Spinal cord (tissue), 10 donors: ENCODE measurements around the gene ZBP1. TPM values are rescaled to one million over a fixed set of nuclear protein-coding genes. Genes with fewer than 3 reads are reported as not detected.
"Not testable (repeated sequence)": the region's sequence is repeated elsewhere in the genome, so short reads cannot be mapped to it uniquely, and the experiment has no call there.

Source experiments
- DNase-seq, 6 donors: peaks; one replicate each; pipeline versions ENCODE4 v3.0.0 to v3.0.0-alpha.2; 2013 to 2015; ENCODE audit warnings: low spot score in 6 of 6, low read depth in 4 of 6
- H3K27ac ChIP-seq: one replicate; pipeline ENCODE4 v1.5.1; 2013; ENCODE audit warnings: low read depth, low read length, control low read depth
- H3K27me3 ChIP-seq: one replicate; pipeline ENCODE4 v1.6.1; 2013; ENCODE audit warnings: low read length; ENCODE audit not compliant: control insufficient read depth, insufficient read depth
- H3K36me3 ChIP-seq: one replicate; pipeline ENCODE4 v1.6.1; 2013; ENCODE audit warnings: low read length; ENCODE audit not compliant: control insufficient read depth, insufficient read depth
- H3K4me1 ChIP-seq: one replicate; pipeline ENCODE4 v1.6.1; 2013; ENCODE audit warnings: low read length; ENCODE audit not compliant: control insufficient read depth, insufficient read depth
- H3K4me3 ChIP-seq: one replicate; pipeline ENCODE4 v1.5.1; 2013; ENCODE audit warnings: low read depth, low read length, control low read depth
- H3K9me3 ChIP-seq: one replicate; pipeline ENCODE4 v1.6.1; 2013; ENCODE audit warnings: low read length; ENCODE audit not compliant: control insufficient read depth, insufficient read depth
- WGBS: methylation state at CpG from one replicate; pipeline ENCODE4 v1.1.5; 2013; ENCODE audit warnings: missing lambda C conversion rate; ENCODE audit not compliant: insufficient coverage; 5-methylcytosine and 5-hydroxymethylcytosine counted together
- polyA plus RNA-seq, 2 donors: library from polyadenylated mRNA; unstranded; fragments of 120-200 nt; gene quantifications; one replicate each; pipeline ENCODE4 v1.2.1, GENCODE V29; 2013; ENCODE audit not compliant: insufficient read length in 2 of 2
- total RNA-seq, 2 donors: library from RNA; depleted of rRNA in 1 of 2; stranded (reverse); fragments of 120-200 nt in 1 of 2; fragments of >200 nt in 1 of 2; gene quantifications; one replicate each; pipeline versions ENCODE4 v1.2.3 to v1.2.4, GENCODE V29; 2013 to 2014
- donor health status: healthy.

Gene ZBP1
- total and polyA plus RNA-seq, 4 donors: 0.06 to 0.20 (median 0.14) TPM; not detected in 1

DNA sequence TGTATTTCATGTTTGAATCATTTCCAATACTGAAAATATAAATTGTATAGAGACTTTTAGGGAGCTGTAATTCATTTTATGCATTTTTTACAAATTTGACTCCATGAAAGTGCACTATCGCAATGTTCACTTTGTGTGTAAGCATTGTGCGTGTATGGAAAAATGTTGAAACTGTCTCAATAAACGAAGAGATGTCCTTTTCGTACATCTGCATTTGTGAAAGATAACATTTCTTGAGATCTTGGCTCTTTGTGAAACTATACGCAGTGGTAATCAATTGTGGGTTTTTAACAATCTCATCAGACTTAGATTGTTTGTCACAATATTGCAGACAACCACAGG, 18.6 kb upstream of the ZBP1 start:
- WGBS: 78% methylated on average over 1 of the region's 5 CpGs
- Histone ChIP-seq H3K4me1 (no peaks in the 10 kb centered on the region), H3K4me3 (no peak overlapping the region), H3K9me3 (peaks cover 3% of the 10 kb centered on the region), H3K27ac (no peak overlapping the region), H3K36me3 (no peaks in the 10 kb centered on the region), H3K27me3 (no peaks in the 10 kb centered on the region)
- DNase-seq: no peak

DNA sequence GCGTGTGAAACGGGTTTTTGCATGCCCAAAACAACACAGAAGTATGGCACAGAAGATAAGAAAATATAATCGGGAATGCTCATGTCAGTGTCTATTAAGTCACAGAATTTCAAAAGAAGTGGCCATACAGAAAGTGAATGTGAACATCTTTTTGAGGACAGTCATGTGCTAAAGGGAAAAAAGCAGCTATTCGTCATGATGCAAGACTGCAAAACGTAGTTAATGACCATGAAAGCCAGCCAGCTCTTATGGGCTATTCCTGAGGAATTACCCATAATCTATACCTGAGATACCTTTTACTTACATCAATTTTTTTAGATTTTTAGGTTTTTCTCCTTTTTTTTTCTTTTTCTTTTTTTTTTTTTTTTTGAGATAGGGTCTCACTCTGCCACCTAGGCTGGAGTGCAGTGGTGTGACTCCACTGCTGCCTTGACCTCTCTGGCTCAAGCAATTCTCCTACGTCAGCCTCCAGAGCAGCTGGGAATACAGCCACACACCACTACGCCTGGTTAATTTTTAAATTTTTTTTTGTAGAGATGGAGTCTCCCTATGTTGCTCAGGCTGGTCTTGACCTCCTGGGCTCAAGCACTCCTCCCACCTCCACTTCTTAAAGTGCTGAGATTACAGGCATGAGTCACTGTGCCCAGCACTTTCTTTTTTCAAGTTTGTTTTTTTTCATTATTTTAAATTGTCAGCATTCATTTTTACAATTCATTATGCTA, 18.1 kb upstream of the ZBP1 start:
- Histone ChIP-seq H3K27me3 (no peaks in the 10 kb centered on the region), H3K4me1 (no peaks in the 10 kb centered on the region), H3K9me3 (peaks cover 1% of the 10 kb centered on the region), H3K36me3 (no peaks in the 10 kb centered on the region), H3K4me3 (no peak overlapping the region), H3K27ac (no peak overlapping the region)
- WGBS: 90% methylated on average over 3 of the region's 7 CpGs
- no peak for DNase-seq

DNA sequence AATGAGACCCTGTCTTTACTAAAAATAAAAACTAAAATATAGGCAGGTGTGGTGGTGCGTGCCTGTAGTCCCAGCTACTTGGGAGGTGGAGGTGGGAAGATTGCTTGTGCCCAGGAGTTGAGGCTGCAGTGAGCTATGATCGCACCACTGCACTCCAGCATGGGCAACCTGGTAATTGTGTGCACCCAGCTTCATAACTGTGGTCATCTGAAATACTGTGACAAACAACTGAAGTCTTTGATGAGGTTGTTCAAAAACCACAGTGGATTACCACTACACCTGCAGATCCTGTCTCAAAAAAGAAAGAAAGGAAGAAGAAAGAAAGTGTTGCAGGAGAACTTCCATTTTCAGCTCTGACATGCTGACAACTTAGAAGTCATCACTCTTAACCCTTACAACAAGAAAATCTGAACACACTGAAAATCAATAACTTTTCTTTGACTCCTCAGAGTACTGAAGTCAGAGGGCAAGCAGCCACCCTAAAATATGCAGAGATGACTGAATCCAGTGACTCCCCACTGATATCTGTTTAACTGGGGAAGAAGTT, 13.8 kb upstream of the ZBP1 start:
- H3K27ac ChIP-seq: no peak overlapping the region
- H3K9me3 ChIP-seq: peaks cover 1% of the 10 kb centered on the region
- H3K4me3 ChIP-seq: no peak overlapping the region
- no peaks in the 10 kb centered on the region for H3K4me1 ChIP-seq
- H3K27me3 ChIP-seq: no peaks in the 10 kb centered on the region
- H3K36me3 ChIP-seq: no peaks in the 10 kb centered on the region
- no peak for DNase-seq
- WGBS: 92% methylated on average over 2 of the region's 2 CpGs

DNA sequence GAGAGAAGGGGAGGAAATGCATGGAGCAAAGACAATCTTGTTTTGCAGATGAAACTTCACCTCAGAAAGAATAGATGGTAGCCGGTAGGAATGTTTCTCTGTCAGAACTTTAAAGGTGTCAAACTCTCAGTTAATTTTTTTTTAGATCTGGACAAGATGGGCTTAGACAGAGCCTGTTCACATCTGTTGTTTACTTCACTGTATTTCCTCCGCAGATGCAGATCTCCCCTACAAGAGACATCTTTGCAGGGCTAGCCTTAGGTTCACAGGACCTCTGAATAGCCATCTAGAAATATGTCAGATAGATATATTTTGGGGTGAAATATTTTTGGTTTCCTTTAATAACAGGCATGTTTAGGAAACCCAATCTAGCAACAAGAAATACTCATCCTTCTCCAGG, 12.1 kb upstream of the ZBP1 start:
- no peaks in the 10 kb centered on the region for H3K36me3 ChIP-seq
- WGBS: no CpG with 5 or more reads among the region's 2 CpGs
- no peak overlapping the region for H3K4me3 ChIP-seq
- peaks cover 3% of the 10 kb centered on the region for H3K4me1 ChIP-seq
- H3K27ac ChIP-seq: no peak overlapping the region
- H3K9me3 ChIP-seq: peaks cover 1% of the 10 kb centered on the region
- no peak for DNase-seq
- no peaks in the 10 kb centered on the region for H3K27me3 ChIP-seq

DNA sequence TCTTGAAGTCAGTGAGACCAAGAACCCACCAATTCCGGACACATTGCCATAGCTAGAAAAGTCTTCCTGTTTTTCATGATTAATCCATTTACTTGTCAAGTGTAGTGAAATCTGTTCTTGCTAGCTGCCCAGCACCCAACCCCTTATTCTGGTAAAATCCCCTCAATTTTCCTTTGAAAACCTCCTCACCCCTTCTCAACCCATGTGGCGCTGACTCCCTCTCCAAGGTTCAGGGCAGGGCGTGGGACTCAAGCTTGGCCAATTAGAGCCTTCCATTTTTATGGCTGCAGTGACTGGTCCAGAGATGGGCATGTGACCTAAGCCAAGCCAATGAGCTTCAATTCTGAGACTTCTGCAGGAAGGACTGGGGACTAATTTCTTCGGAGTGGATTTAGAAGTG, 9.8 kb upstream of the ZBP1 start:
- H3K4me3 ChIP-seq: no peak overlapping the region
- WGBS: 98% methylated on average over 3 of the region's 4 CpGs
- H3K4me1 ChIP-seq: peaks cover 3% of the 10 kb centered on the region
- H3K9me3 ChIP-seq: no peaks in the 10 kb centered on the region
- no peak overlapping the region for H3K27ac ChIP-seq
- H3K36me3 ChIP-seq: no peaks in the 10 kb centered on the region
- DNase-seq: no peak
- no peaks in the 10 kb centered on the region for H3K27me3 ChIP-seq

DNA sequence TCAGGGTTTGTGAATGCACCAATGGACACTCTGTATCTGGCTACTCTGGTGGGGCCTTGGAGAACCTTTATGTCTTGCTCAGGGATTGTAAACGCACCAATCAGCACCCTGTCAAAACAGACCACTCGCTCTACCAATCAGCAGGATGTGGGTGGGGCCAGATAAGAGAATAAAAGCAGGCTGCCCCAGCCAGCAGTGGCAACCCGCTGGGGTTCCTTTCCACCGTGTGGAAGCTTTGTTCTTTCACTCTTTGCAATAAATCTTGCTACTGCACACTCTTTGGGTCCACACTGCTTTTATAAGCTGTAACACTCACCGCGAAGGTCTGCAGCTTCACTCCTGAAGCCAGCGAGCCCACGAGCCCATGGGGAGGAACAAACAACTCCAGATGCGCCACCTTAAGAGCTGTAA, 9.3 kb upstream of the ZBP1 start:
- H3K4me1 ChIP-seq: not testable (repeated sequence)

DNA sequence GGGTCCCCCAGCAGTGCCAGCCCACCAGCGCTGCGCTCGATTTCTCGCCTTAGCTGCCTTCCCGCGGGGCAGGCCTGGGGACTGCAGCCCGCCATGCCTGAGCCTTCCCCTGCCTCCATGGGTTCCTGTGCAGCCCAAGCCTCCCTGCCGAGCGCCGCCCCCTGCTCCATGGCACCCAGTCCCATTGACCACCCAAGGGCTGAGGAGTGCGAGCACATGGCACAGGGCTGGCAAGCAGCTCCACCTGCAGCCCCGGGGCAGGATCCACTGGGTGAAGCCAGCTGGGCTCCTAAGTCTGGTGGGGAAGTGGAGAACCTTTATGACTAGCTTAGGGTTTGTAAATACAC, 8.7 kb upstream of the ZBP1 start:
- H3K27me3 ChIP-seq, H3K4me1 ChIP-seq, H3K36me3 ChIP-seq, H3K4me3 ChIP-seq, DNase-seq, H3K27ac ChIP-seq, H3K9me3 ChIP-seq: not testable (repeated sequence)
- WGBS: 99% methylated on average over 9 of the region's 12 CpGs

More for the DNA sequence above, 9.3 kb upstream of the ZBP1 start:
- DNase-seq, H3K27me3 ChIP-seq, H3K9me3 ChIP-seq, H3K27ac ChIP-seq, H3K36me3 ChIP-seq, H3K4me3 ChIP-seq: not testable (repeated sequence)
- 51% methylated on average over 9 of the region's 9 CpGs for WGBS

DNA sequence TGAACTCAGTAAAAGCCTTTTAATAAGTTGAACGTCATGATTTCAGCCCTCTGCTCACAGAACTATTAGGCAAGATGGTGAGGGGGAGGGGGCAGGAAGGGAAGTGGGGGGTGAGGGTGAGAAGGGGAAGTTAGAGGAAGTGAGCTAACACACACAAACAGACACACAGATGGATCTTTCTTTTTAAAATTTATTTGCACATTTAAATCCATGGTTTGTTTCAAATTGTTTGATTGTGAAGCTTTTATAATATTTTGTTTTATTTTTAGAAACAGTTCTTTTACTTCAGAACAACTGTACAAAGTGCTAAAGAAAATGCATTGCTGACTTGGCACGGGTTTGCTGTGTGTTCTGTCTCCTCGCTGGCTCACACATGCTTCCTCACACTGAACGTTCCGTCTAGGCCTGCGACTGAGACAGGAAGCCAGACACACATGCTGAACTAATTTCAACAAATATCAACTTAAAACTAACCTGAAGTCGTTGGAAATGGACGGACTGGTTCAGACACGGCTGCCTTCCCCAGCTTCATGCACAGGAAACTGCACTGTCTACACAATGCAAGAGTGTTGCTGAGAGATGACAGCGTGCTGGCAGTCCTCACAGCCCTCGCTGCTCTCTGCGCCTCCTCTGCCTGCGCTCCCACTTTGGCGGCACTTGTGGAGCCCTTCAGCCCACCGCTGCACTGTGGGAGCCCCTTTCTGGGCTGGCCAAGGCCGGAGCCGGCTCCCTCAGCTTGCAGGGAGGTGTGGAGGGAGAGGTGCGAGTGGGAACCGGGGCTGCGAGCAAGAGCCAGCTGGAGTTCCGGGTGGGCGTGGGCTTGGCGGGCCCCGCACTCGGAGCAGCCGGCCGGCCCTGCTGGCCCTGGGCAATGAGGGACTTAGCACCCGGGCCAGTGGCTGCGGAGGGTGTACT, 8.1 kb upstream of the ZBP1 start:
- H3K4me3 ChIP-seq: no peak overlapping the region
- no peaks in the 10 kb centered on the region for H3K27me3 ChIP-seq
- H3K27ac ChIP-seq: peak overlapping the region; percentile 57
- 65% methylated on average over 14 of the region's 29 CpGs for WGBS
- H3K36me3 ChIP-seq: no peaks in the 10 kb centered on the region
- H3K9me3 ChIP-seq: no peaks in the 10 kb centered on the region
- peaks cover 3% of the 10 kb centered on the region for H3K4me1 ChIP-seq
- peak in 1 of 6 donors; percentile 74 for DNase-seq

DNA sequence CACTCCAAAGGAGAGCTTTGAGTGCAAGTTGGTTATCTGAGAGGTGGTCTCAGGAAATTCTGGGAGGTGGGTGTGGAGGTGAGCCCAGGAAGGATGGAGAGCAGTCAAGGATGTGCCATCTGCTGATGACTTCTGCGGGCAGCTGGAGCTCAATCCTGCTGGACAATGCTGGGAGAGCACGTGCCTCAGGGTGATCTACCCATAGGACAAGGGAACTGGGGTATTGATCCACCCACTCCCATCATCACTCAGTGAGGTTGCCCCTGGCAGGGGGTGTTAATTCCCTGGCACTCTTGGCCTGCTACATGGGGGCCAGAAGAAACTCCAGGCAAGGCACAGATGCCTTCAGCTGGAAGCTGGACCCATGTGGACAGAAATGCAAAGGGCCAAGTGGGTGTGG, 7.1 kb upstream of the ZBP1 start:
- Histone ChIP-seq H3K9me3 (no peaks in the 10 kb centered on the region), H3K27ac (peak overlapping the region; percentile 57), H3K27me3 (no peaks in the 10 kb centered on the region), H3K4me1 (peaks cover 3% of the 10 kb centered on the region), H3K36me3 (no peaks in the 10 kb centered on the region), H3K4me3 (no peak overlapping the region)
- 80% methylated on average over 1 of the region's 2 CpGs for WGBS
- DNase-seq: no peak
